ENCODE results near the gene RNF166. TPM values are rescaled to one million over a fixed set of nuclear protein-coding genes. Genes with fewer than 3 reads are reported as not detected.
A peak's percentile ranks its signal among the peaks of the same experiment; 100 is the strongest.

The RNF166 gene
- total RNA-seq, 1 donor from 2014 or later: 14.2 TPM

DNA sequence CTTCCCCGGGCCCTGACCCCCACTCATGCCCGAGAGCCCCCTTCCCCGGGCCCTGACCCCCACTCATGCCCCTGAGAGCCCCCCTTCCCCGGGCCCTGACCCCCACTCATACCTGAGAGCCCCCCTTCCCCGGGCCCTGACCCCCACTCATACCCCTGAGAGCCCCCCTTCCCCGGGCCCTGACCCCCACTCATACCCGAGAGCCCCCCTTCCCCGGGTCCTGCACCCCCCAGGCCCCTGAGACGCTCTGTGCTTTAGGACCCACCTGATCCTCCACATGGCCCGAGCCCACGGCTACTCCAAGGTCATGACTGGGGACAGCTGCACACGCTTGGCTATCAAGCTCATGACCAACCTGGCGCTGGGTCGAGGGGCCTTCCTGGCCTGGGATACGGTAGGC lies 6.8 kb upstream of the RNF166 start:
- no peak overlapping the region for H3K27ac ChIP-seq (replicated peaks)
- peaks cover under 1% of the 10 kb centered on the region for H3K4me1 ChIP-seq
- no peak for DNase-seq
- no peak overlapping the region for H3K4me3 ChIP-seq
- intact Hi-C loops (cut with micrococcal nuclease): no loop called here
- peaks cover 47% of the 10 kb centered on the region for H3K36me3 ChIP-seq
- TF ChIP-seq, protein P1, sequence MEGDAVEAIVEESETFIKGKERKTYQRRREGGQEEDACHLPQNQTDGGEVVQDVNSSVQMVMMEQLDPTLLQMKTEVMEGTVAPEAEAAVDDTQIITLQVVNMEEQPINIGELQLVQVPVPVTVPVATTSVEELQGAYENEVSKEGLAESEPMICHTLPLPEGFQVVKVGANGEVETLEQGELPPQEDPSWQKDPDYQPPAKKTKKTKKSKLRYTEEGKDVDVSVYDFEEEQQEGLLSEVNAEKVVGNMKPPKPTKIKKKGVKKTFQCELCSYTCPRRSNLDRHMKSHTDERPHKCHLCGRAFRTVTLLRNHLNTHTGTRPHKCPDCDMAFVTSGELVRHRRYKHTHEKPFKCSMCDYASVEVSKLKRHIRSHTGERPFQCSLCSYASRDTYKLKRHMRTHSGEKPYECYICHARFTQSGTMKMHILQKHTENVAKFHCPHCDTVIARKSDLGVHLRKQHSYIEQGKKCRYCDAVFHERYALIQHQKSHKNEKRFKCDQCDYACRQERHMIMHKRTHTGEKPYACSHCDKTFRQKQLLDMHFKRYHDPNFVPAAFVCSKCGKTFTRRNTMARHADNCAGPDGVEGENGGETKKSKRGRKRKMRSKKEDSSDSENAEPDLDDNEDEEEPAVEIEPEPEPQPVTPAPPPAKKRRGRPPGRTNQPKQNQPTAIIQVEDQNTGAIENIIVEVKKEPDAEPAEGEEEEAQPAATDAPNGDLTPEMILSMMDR (IDR thresholded peaks at IDR 0.05; ENCODE audit: borderline replicate concordance): no peak
- H3K9me3 ChIP-seq (replicated peaks): no peaks in the 10 kb centered on the region
- H3K27me3 ChIP-seq (ENCODE audit: low read depth): no peaks in the 10 kb centered on the region

DNA sequence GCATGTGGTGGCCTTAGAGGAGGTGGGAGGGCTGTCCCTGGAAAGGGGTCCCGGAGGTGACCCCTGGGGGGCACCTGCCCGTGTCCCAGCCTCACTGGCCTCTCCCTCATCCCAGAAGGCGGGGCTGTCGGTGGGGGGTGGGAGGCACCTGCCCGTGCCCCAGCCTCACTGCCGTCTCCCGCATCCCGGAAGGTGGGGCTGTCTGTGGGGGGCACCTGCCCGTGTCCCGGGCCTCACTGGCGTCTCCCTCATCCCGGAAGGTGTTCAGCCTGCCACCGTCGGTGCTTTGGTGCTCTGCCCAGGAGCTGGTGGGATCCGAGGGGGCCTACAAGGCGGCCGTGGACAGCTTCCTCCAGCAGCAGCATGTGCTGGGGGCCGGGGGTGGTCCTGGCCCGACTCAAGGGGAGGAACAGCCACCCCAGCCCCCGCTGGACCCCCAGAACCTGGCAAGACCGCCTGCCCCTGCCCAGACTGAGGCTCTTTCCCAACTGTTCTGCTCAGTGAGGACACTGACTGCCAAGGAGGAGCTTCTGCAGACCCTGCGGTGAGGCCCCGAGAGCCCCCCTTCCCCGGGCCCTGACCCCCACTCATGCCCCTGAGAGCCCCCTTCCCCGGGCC lies 6.3 kb upstream of the RNF166 start:
- TF ChIP-seq, protein P1 (IDR thresholded peaks at IDR 0.05; ENCODE audit: borderline replicate concordance): no peak
- no peak overlapping the region for H3K27ac ChIP-seq (replicated peaks)
- intact Hi-C loops (cut with micrococcal nuclease): no loop called here
- H3K4me3 ChIP-seq: no peak overlapping the region
- peaks cover 43% of the 10 kb centered on the region for H3K36me3 ChIP-seq
- peaks cover 7% of the 10 kb centered on the region for H3K4me1 ChIP-seq
- DNase-seq: no peak
- H3K27me3 ChIP-seq (ENCODE audit: low read depth): no peaks in the 10 kb centered on the region
- no peaks in the 10 kb centered on the region for H3K9me3 ChIP-seq (replicated peaks)

DNA sequence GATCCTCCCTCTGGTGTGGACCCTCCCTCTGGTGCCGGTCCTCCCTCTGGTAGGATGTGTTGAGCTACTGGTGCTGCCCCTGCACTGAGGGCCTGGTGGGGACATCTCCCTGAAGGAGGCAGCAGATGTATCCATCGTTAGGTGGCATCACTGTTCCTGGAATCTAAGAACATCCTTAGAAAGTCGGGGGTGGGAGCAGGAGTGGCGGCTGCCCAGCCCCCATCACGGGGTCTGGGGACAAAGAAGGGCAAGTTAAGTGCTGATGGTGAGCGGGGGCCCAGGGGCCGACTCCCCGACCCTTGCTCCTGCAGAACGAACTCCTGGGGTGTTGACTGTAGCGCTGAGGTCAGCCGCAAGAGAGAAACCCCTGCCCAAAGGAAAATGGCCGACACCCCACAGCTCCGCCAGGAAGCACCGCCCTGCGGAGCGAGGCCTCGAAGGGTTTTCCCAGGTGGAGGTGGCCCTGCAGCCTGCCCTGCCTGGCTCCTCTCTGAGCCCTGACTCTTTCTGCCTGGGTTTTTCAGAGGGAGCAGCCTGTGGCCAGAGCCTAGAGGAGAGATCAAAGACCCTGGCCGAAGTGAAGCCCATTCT lies 5.6 kb upstream of the RNF166 start:
- TF ChIP-seq, protein P1 (IDR thresholded peaks at IDR 0.05; ENCODE audit: borderline replicate concordance): no peak
- no peak overlapping the region for H3K4me3 ChIP-seq
- peaks cover 13% of the 10 kb centered on the region for H3K4me1 ChIP-seq
- H3K27ac ChIP-seq (replicated peaks): no peak overlapping the region
- intact Hi-C loops (cut with micrococcal nuclease): no loop called here
- no peaks in the 10 kb centered on the region for H3K9me3 ChIP-seq (replicated peaks)
- no peak for DNase-seq
- H3K36me3 ChIP-seq: peaks cover 37% of the 10 kb centered on the region
- no peaks in the 10 kb centered on the region for H3K27me3 ChIP-seq (ENCODE audit: low read depth)

DNA sequence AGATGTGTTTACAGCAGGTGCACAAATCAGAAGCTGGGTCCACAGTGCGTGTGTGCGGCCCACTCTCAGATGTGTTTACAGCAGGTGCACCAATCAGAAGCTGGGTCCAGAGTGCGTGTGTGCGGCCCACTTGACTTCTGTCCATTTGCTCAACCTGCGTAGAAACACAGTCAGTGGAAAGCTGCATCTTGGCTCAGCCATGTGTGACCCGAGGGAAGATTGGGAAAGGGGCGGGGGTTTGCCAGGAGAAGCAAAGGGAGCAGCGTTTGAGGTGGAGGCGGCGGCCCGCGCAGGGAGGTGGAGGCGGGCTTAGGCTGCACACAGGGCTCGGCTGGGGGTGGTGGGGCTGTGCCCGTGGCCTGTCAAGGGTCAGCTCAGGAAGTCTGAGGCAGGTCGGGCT lies 4.3 kb upstream of the RNF166 start:
- H3K36me3 ChIP-seq: peaks cover 24% of the 10 kb centered on the region
- TF ChIP-seq, protein P1 (IDR thresholded peaks at IDR 0.05; ENCODE audit: borderline replicate concordance): no peak
- DNase-seq: no peak
- no peak overlapping the region for H3K27ac ChIP-seq (replicated peaks)
- intact Hi-C loops (cut with micrococcal nuclease): no loop called here
- H3K9me3 ChIP-seq (replicated peaks): no peaks in the 10 kb centered on the region
- peaks cover 21% of the 10 kb centered on the region for H3K4me1 ChIP-seq
- H3K27me3 ChIP-seq (ENCODE audit: low read depth): no peaks in the 10 kb centered on the region
- H3K4me3 ChIP-seq: no peak overlapping the region

DNA sequence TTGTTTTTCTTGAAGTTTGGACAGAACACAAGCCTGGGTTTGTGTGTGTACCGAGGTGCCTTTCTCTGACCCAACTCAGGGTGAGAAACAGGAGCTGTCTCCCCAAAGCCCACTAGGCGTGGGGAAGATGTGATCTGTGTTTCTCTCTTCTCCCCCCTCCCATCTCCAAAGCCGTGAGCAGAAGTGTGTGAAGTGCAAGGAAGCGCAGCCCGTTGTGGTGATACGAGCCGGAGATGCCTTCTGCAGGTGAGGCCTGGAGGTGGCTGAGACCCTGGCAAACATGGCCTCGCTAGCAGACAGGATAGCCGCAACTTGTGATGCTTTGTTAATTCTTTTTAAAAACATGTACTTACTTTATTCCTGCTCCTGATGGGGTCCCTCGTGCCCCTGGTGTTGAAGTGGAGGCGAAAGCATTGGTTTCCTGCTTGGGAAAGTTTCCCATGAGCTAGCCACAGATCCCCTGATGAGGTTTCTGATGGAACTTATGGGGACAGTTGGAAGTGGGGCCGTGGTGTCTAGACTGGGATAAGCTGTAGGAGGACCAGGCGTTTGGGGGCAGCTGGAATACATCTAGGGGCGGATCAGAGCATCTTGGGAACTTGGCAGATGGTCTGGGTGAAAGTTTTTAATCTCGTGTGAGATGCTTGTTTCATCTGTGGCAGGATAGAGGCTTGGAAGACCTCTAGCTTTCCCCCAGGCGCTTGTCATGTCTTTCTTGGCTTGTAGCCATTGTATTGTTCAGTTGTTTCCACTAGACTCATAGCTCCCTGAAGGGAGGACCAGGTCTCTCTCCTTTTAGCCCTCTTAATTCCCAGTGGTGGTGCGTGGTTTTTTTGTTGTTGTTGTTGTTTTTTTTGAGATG lies 988 bp upstream of the RNF166 start:
- Histone ChIP-seq H3K36me3 (no peaks in the 10 kb centered on the region), H3K4me3 (peak overlapping the region; percentile 99), H3K27ac (replicated peaks) (peak overlapping the region; percentile 93), H3K27me3 (ENCODE audit: low read depth) (no peaks in the 10 kb centered on the region), H3K9me3 (replicated peaks) (no peaks in the 10 kb centered on the region), H3K4me1 (peaks cover 54% of the 10 kb centered on the region)
- no peak for DNase-seq
- TF ChIP-seq, protein P1 (IDR thresholded peaks at IDR 0.05; ENCODE audit: borderline replicate concordance): no peak
- intact Hi-C loops (cut with micrococcal nuclease): no loop called here

All from left ventricle myocardium inferior (tissue), 1 donor.